Measurements from ENCODE around the gene PBRM1. TPM values are rescaled to one million over a fixed set of nuclear protein-coding genes. Genes with fewer than 3 reads are reported as not detected.

PBRM1 gene
- total RNA-seq, 1 donor from 2014 or later: 68.8 TPM

DNA sequence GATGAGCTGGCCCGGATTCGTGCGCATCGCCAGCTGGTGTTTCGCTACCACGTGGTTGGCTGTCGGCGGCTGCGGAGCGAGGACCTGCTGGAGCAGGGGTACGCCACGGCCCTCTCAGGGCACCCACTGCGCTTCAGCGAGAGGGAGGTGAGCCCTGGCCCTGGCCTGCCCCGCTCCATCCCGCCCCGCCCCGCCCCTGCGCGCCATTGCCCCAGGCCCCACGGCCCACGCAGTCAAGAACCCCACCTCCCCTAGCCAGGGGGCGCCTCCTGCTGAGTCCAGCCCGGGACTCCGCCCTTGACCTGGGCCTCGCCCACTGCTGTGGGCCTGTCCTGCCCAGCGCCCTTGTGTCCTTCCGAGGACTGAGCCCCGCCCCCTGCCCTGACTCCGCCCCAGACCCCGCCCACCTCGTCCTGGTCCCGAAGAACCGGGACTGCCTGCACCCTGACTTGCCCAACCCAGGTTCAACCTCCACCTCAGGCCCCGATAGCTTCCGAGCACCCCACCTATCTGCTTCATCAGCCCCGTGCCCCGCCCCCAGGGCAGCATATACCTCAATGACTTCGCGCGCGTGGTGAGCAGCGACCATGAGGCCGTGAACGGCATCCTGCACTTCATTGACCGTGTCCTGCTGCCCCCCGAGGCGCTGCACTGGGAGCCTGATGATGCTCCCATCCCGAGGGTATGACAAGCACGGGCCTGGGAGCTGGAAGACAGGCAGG, 166.8 kb downstream of the PBRM1 start:
- H3K27ac Mint-ChIP-seq: no peak overlapping the region
- H3K4me3 Mint-ChIP-seq: no peak overlapping the region
- H3K27me3 Mint-ChIP-seq (ENCODE audit: insufficient read depth): no peaks in the 10 kb centered on the region
- DNase-seq (ENCODE audit: low spot score): no peak
- H3K9me3 Mint-ChIP-seq: no peaks in the 10 kb centered on the region
- H3K4me1 Mint-ChIP-seq (ENCODE audit: low read depth): no peaks in the 10 kb centered on the region
- H3K36me3 Mint-ChIP-seq (ENCODE audit: low read depth): no peaks in the 10 kb centered on the region
- intact Hi-C loops (cut with micrococcal nuclease): no loop called here

DNA sequence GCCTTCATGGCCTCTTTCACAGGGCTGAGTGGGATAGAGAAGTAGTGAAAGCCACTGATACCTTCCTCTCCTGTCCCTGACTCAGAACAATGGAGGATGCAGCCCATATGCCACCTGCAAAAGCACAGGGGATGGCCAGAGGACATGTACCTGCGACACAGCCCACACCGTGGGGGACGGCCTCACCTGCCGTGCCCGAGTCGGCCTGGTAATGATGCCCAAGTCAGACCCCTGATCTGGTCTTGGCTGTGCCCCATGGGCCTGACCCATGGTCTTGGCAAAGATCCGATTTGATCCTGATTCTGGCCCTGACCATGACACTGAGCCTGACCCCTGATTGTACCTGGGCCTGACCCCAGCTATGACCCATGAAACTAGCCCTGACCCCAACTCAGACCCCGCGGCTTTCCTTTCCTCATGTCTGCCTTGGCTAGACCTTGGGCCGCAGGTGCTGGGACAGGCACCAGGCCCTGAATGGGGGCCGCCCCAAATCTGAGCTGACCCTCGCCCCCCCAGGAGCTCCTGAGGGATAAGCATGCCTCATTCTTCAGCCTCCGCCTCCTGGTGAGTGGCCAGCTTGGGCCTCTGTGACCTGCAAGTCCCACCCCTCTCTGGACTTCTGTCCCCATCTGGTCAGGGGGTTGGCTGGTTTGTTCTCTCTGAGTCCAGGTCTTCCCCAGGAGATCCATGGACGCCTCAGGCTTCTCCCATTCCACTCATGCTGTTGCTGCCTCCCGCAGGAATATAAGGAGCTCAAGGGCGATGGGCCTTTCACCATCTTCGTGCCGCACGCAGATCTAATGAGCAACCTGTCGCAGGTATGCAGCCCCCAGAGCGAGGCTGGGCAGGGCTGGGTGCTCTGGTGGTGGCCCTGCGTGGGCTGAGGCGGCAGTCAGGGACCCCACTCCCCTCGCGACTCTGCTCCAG, 167.7 kb downstream of the PBRM1 start:
- DNase-seq (ENCODE audit: low spot score): no peak
- Mint-ChIP-seq H3K4me1 (ENCODE audit: low read depth) (no peaks in the 10 kb centered on the region), H3K9me3 (no peaks in the 10 kb centered on the region), H3K4me3 (no peak overlapping the region), H3K27ac (no peak overlapping the region), H3K36me3 (ENCODE audit: low read depth) (no peaks in the 10 kb centered on the region), H3K27me3 (ENCODE audit: insufficient read depth) (no peaks in the 10 kb centered on the region)
- intact Hi-C loops (cut with micrococcal nuclease): no loop called here

DNA sequence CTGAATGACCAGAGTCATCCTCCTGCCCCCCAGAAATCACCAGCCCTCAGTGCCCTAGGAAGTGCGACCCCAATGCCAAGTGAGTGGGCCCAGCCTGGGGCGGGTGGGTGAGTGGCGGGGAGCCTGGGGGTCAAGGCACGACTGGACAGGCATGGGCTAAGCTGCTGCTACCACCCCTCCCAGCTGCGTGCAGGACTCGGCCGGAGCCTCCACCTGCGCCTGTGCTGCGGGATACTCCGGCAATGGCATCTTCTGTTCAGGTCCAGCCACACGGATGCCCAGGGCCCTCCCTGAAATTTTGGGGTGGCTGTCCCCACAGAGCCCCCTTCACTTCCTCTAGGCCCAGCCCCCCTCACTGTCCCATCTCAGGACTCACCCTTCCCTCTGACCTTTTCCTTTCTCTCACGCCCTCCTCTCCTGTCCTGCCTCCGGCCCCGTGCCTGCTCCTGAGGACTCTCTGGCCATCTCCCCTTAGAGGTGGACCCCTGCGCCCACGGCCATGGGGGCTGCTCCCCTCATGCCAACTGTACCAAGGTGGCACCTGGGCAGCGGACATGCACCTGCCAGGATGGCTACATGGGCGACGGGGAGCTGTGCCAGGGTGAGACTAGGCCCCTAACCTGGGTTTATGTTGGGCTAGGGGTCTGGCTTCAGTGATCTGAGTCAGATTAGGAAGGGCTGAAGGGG, 169.1 kb downstream of the PBRM1 start:
- intact Hi-C loops (cut with micrococcal nuclease): no loop called here
- DNase-seq (ENCODE audit: low spot score): no peak
- no peaks in the 10 kb centered on the region for H3K36me3 Mint-ChIP-seq (ENCODE audit: low read depth)

DNA sequence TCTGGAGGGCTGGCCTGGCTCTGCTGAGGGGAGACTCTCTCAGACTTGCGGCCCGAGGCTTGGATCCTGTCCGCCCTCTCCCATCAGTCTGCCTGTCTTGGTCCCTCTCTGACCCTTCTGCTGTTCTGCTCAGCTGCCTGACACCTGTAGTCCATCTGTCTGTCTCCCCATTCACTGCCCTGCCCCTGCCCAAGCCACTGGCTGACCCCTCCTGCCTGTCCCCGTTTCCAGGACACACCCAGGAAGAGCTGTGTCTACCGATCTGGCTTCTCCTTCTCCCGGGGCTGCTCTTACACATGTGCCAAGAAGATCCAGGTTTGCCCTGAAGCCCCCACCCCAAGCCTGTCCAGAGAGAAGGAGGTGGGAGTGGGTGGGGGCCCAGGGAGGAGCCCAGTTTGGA, 170.5 kb downstream of the PBRM1 start:
- Mint-ChIP-seq H3K4me1 (ENCODE audit: low read depth) (no peaks in the 10 kb centered on the region), H3K4me3 (no peak overlapping the region), H3K27ac (no peak overlapping the region), H3K9me3 (no peaks in the 10 kb centered on the region), H3K27me3 (ENCODE audit: insufficient read depth) (no peaks in the 10 kb centered on the region), H3K36me3 (ENCODE audit: low read depth) (no peaks in the 10 kb centered on the region)
- intact Hi-C loops (cut with micrococcal nuclease): no loop called here
- DNase-seq (ENCODE audit: low spot score): no peak

More for the DNA sequence above, 169.1 kb downstream of the PBRM1 start:
- Mint-ChIP-seq H3K9me3 (no peaks in the 10 kb centered on the region), H3K27me3 (ENCODE audit: insufficient read depth) (no peaks in the 10 kb centered on the region), H3K27ac (no peak overlapping the region), H3K4me3 (no peak overlapping the region), H3K4me1 (ENCODE audit: low read depth) (no peaks in the 10 kb centered on the region)

DNA sequence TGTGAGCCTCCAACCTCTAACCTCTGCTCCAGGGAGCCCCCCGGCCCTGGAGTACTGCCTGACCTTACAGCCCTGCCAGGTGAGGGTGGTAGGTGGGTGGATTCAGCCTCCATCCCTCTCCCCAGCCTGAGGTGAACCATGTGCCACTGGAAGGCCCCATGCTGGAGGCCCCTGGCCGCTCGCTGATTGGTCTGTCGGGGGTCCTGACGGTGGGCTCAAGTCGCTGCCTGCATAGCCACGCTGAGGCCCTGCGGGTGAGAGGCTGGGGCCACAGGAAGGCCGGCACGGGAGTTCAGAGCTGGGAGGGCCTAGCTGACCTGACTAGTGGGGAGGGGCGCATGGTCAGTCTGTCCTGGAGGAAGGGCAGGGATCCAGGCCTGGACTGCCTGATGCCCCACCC, 171.1 kb downstream of the PBRM1 start:
- Mint-ChIP-seq H3K4me1 (ENCODE audit: low read depth) (no peaks in the 10 kb centered on the region), H3K9me3 (no peaks in the 10 kb centered on the region), H3K27me3 (ENCODE audit: insufficient read depth) (no peaks in the 10 kb centered on the region), H3K36me3 (ENCODE audit: low read depth) (no peaks in the 10 kb centered on the region), H3K27ac (no peak overlapping the region), H3K4me3 (no peak overlapping the region)
- no peak for DNase-seq (ENCODE audit: low spot score)
- intact Hi-C loops (cut with micrococcal nuclease): no loop called here

DNA sequence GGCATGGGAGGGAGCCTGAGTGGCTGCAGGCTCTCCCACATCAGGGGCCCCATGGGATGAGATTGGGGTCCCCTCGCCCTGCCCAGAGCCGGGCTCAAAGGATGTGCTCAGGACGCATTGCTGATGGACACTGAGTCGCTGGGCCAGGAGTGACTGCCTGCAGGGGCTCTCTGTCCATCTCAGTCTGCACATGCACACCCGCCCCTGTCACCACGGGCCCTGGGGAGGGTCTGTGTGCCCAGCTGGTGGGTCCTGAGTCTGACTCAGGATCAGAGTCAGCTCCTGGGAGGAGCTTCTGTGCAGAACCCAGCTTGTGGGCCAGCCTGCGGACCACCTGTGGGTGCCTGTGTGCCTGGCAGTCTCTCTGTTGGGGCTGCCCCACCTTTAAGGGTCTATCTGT, 172.4 kb downstream of the PBRM1 start:
- Mint-ChIP-seq H3K27me3 (ENCODE audit: insufficient read depth) (no peaks in the 10 kb centered on the region), H3K4me1 (ENCODE audit: low read depth) (no peaks in the 10 kb centered on the region), H3K27ac (no peak overlapping the region), H3K36me3 (ENCODE audit: low read depth) (no peaks in the 10 kb centered on the region), H3K4me3 (no peak overlapping the region), H3K9me3 (no peaks in the 10 kb centered on the region)
- no peak for DNase-seq (ENCODE audit: low spot score)
- intact Hi-C loops (cut with micrococcal nuclease): no loop called here

DNA sequence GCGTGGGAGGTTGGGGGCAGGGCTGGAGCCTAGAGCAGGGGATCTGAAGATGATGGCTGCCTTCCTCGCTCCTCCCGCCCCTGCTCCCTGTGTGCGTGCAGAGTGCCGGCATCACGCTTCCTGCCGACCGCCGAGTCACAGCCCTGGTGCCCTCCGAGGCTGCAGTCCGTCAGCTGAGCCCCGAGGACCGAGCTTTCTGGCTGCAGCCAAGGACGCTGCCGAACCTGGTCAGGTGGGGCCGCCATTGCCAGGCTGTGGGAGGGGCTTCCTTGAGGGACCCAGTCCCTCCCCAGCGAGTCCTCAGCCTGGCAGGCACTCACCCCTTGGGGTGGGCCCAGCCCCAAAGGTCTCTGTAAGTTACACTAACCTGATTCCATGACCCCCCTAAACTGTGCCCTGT, 173.0 kb downstream of the PBRM1 start:
- DNase-seq (ENCODE audit: low spot score): no peak
- H3K9me3 Mint-ChIP-seq: no peaks in the 10 kb centered on the region
- intact Hi-C loops (cut with micrococcal nuclease): no loop called here
- no peak overlapping the region for H3K27ac Mint-ChIP-seq
- H3K4me3 Mint-ChIP-seq: no peak overlapping the region
- H3K27me3 Mint-ChIP-seq (ENCODE audit: insufficient read depth): no peaks in the 10 kb centered on the region
- H3K36me3 Mint-ChIP-seq (ENCODE audit: low read depth): no peaks in the 10 kb centered on the region
- H3K4me1 Mint-ChIP-seq (ENCODE audit: low read depth): no peaks in the 10 kb centered on the region

DNA sequence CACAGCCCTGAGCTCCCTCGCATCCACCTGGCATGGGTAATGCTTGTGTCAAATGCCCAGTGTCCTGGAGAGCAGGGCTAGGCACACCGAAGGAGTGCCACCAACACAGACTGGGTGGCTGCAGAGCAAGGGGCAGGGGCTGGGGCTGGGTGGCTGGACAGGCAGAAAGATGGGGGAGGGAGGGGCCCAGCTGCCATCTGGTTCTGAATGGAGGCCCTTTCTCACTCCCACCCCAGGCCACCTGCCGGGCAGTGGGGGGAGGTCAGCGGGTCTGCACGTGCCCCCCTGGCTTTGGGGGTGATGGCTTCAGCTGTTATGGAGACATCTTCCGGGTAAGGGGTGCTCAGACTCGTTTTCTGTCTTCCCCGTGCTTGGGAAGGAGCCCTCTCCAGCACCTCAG, 173.6 kb downstream of the PBRM1 start:
- Mint-ChIP-seq H3K27ac (no peak overlapping the region), H3K9me3 (no peaks in the 10 kb centered on the region), H3K36me3 (ENCODE audit: low read depth) (no peaks in the 10 kb centered on the region), H3K27me3 (ENCODE audit: insufficient read depth) (no peaks in the 10 kb centered on the region), H3K4me3 (no peak overlapping the region), H3K4me1 (ENCODE audit: low read depth) (no peaks in the 10 kb centered on the region)
- DNase-seq (ENCODE audit: low spot score): no peak
- intact Hi-C loops (cut with micrococcal nuclease): no loop called here

DNA sequence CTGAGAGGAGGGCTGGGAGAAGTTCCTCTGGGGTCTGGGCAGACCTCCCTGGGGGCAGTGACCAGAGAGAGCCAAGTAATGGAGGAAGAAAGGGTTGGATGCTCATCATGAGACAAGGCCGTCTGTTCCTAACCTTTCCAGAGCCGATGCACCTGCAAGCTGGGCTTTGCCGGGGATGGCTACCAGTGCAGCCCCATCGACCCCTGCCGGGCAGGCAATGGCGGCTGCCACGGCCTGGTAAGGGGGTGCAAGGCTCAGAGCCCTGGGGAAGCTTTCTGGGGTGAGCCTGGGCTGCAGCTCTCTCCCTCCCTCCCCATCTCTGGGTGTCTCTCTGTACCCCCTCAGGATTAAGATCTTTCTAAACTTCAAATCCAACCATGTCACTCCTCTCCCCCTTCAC, 174.2 kb downstream of the PBRM1 start:
- H3K4me1 Mint-ChIP-seq (ENCODE audit: low read depth): no peaks in the 10 kb centered on the region
- intact Hi-C loops (cut with micrococcal nuclease): no loop called here
- H3K9me3 Mint-ChIP-seq: no peaks in the 10 kb centered on the region

DNA sequence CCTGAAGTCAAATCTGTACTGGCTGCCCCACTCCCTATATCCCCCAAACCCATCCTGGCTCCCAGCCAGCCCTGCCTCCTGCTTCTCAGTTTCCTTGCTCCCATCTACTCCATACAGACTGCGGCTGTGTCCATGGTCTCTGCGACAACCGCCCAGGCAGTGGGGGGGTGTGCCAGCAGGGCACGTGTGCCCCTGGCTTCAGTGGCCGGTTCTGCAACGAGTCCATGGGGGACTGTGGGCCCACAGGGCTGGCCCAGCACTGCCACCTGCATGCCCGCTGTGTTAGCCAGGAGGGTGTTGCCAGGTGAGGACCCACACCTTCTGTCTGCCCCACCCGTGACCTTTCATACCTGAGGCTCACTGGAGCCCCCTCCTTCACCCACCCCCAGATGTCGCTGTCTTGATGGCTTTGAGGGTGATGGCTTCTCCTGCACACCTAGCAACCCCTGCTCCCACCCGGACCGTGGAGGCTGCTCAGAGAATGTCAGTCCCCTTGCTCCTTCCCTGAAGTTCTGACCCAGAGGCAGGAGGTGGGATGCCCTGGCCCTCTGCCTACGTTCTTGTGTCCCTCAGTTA, 175.9 kb downstream of the PBRM1 start:
- no peaks in the 10 kb centered on the region for H3K9me3 Mint-ChIP-seq
- no peak overlapping the region for H3K27ac Mint-ChIP-seq
- no peaks in the 10 kb centered on the region for H3K4me1 Mint-ChIP-seq (ENCODE audit: low read depth)
- H3K27me3 Mint-ChIP-seq (ENCODE audit: insufficient read depth): no peaks in the 10 kb centered on the region
- H3K4me3 Mint-ChIP-seq: no peak overlapping the region
- intact Hi-C loops (cut with micrococcal nuclease): no loop called here
- H3K36me3 Mint-ChIP-seq (ENCODE audit: low read depth): no peaks in the 10 kb centered on the region
- no peak for DNase-seq (ENCODE audit: low spot score)

More for the DNA sequence above, 174.2 kb downstream of the PBRM1 start:
- H3K27me3 Mint-ChIP-seq (ENCODE audit: insufficient read depth): no peaks in the 10 kb centered on the region
- H3K4me3 Mint-ChIP-seq: no peak overlapping the region
- H3K27ac Mint-ChIP-seq: no peak overlapping the region
- H3K36me3 Mint-ChIP-seq (ENCODE audit: low read depth): no peaks in the 10 kb centered on the region
- no peak for DNase-seq (ENCODE audit: low spot score)

DNA sequence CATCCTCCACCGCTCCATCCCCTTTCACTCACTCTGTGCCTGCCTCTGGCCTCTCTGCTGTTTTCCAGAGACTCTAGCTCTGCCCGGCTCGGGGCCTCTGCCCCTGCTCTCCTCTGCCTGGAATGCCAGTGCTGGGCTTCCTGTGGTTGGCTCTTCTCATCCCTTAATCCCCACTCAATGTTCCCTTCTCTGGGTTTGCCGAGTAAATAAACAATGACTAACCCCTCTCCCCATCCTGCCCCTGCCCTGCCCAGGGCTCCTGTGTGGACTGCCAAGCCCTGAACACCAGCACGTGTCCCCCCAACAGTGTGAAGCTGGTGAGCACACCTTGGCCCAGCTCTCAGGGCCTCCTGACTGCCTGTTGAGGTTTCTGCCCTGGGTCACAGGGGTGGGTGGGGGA, 178.4 kb downstream of the PBRM1 start:
- Mint-ChIP-seq H3K36me3 (ENCODE audit: low read depth) (no peaks in the 10 kb centered on the region), H3K9me3 (no peaks in the 10 kb centered on the region), H3K4me3 (no peak overlapping the region), H3K4me1 (ENCODE audit: low read depth) (no peaks in the 10 kb centered on the region), H3K27me3 (ENCODE audit: insufficient read depth) (no peaks in the 10 kb centered on the region), H3K27ac (no peak overlapping the region)
- no peak for DNase-seq (ENCODE audit: low spot score)
- intact Hi-C loops (cut with micrococcal nuclease): no loop called here

DNA sequence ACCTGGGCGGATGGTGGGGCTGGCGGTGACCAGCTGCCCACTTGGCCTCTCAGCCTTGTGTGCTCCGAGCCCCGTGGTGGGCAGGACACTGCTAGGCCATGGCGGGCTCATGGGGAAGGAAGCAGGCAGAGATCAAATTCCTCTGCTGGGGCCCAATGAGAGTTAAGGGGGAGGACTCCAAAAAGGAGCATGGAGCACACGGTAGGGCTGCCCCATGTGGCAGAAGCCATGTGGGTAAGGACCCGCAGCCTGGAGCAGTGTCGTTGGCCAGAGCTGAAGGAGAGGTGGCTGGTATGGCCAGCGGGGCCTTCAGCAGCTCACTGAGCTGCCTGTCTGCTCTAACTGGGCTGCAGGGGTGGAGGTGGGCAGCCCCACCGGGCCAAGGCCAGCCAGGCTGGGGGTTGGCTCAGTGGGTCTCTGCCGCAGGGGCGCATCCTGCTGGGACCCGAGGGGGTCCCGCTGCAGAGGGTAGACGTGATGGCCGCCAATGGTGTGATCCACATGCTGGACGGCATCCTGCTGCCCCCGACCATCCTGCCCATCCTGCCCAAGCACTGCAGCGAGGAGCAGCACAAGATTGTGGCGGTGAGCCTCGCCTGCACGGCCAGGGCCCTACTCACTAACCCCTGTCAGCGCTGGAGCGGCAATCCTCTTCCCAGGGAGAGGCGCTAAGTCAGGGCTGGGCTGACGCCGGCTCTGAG, 179.3 kb downstream of the PBRM1 start:
- Mint-ChIP-seq H3K36me3 (ENCODE audit: low read depth) (no peaks in the 10 kb centered on the region), H3K4me1 (ENCODE audit: low read depth) (no peaks in the 10 kb centered on the region), H3K27ac (no peak overlapping the region), H3K9me3 (no peaks in the 10 kb centered on the region), H3K27me3 (ENCODE audit: insufficient read depth) (no peaks in the 10 kb centered on the region), H3K4me3 (no peak overlapping the region)
- intact Hi-C loops (cut with micrococcal nuclease): no loop called here
- no peak for DNase-seq (ENCODE audit: low spot score)

Measured in activated T-helper 1 cell treated with anti-CD3 and anti-CD28 coated beads, Interleukin-12 subunit alpha, Interleukin-12 subunit beta, Interleukin-2, Interleukin-4 antibody, amounts not matched to agents 30 ng/mL and 10 ng/mL and 1 ng/mL, durations not matched to agents 14 hours and 24 hours and 36 hours (primary cell).